ENCODE data around the gene WDFY4.

DNA sequence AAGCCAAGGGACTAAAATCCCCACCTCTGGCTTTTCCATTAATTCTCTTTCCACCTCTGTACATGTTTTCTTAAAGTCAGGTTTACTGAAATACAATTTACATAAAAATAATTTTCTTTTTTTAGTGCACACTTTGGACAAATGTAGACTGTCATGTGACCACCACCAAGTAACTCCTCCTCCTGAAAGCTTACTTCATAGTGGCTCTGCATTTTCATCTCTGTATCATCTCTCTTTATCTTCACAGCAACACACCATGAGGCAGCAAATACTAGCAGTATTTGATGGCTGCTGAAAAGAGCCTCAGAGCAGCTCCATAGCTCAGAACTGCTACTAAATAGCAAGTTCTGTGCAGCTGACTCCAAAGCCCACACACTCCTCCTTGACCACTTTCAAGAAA lies 17.3 kb downstream of the WDFY4 start:
- TF ChIP-seq, protein P1, sequence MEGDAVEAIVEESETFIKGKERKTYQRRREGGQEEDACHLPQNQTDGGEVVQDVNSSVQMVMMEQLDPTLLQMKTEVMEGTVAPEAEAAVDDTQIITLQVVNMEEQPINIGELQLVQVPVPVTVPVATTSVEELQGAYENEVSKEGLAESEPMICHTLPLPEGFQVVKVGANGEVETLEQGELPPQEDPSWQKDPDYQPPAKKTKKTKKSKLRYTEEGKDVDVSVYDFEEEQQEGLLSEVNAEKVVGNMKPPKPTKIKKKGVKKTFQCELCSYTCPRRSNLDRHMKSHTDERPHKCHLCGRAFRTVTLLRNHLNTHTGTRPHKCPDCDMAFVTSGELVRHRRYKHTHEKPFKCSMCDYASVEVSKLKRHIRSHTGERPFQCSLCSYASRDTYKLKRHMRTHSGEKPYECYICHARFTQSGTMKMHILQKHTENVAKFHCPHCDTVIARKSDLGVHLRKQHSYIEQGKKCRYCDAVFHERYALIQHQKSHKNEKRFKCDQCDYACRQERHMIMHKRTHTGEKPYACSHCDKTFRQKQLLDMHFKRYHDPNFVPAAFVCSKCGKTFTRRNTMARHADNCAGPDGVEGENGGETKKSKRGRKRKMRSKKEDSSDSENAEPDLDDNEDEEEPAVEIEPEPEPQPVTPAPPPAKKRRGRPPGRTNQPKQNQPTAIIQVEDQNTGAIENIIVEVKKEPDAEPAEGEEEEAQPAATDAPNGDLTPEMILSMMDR (IDR thresholded peaks at IDR 0.05), result no peak
- no peak for TF ChIP-seq EZH2 (IDR thresholded peaks at IDR 0.05)
- TF ChIP-seq EZH2phosphoT487 (IDR thresholded peaks at IDR 0.05), result no peak
